ENCODE measurements around the gene TBXA2R. TPM values are rescaled to one million over a fixed set of nuclear protein-coding genes. Genes with fewer than 3 reads are reported as not detected.

TBXA2R gene
- total and polyA plus RNA-seq, 2 of the 4 experiments (the other 2 are of a cell fraction): 0.36 to 2.3 TPM

DNA sequence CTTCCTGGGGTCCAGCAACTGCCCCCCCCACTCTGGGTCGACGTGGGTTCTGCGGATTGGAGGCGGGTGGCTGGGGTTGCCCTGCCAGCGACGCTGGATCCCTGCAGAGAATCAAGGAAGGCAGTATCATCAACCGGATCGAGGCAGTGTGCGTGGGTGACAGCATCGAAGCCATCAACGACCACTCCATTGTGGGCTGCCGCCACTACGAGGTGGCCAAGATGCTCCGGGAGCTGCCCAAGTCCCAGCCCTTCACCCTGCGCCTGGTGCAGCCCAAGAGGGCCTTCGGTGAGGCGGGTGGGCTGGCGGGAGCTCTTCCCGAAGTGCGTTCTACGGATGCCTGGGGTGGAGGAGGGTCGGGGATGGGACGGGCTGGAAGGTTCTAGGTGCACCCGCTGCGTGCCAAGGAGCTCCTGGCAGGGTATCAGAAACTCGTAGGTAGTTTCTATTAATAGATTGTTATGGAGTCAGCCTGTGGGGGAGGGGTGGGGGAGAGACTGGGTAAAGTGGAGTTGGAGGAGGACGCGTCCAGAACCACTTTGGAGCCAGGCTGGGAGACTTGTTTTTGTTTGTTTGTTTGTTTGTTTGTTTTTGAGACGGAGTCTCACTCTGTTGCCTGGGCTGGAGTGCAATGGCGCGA, 19.8 kb downstream of the TBXA2R start:
- peaks cover 11% of the 10 kb centered on the region for H3K27me3 ChIP-seq (ENCODE audit: control insufficient read depth, insufficient read depth, low read length)
- no peak overlapping the region for H3K23ac ChIP-seq (ENCODE audit: low read depth, low read length)
- no peak overlapping the region for H2AK9ac ChIP-seq (replicated peaks; ENCODE audit: low read depth, low read length, poor library complexity)
- peak overlapping the region; percentile 21 for H2AFZ ChIP-seq (replicated peaks; ENCODE audit: low read length, poor library complexity)
- TF ChIP-seq RFX5 (IDR thresholded peaks at IDR 0.05; ENCODE audit: low read depth, low read length) (no peak), FOS (IDR thresholded peaks at IDR 0.05; ENCODE audit: low read depth, low read length) (no peak), SMC3 (IDR thresholded peaks at IDR 0.05; ENCODE audit: low read depth, low read length) (no peak), MXI1 (IDR thresholded peaks at IDR 0.05; ENCODE audit: borderline replicate concordance, low read depth, low read length) (no peak), RAD21 (IDR thresholded peaks at IDR 0.05; ENCODE audit: low read length) (no peak), POLR2A (IDR thresholded peaks at IDR 0.05; ENCODE audit: low read depth, low read length) (no peak), NFE2L2 (IDR thresholded peaks at IDR 0.05; ENCODE audit: low read depth, low read length) (no peak), RCOR1 (IDR thresholded peaks at IDR 0.05; ENCODE audit: insufficient replicate concordance, low read length) (no peak), CEBPB (IDR thresholded peaks at IDR 0.05; ENCODE audit: low read depth, low read length) (no peak), BHLHE40 (IDR thresholded peaks at IDR 0.05; ENCODE audit: low read depth, low read length) (no peak), CHD1 (IDR thresholded peaks at IDR 0.05; ENCODE audit: low read depth, low read length) (no peak), MAZ (IDR thresholded peaks at IDR 0.05; ENCODE audit: borderline replicate concordance, low read depth, low read length) (no peak), MAFK (IDR thresholded peaks at IDR 0.05; ENCODE audit: low read depth, low read length) (no peak)
- TF ChIP-seq, protein P1, sequence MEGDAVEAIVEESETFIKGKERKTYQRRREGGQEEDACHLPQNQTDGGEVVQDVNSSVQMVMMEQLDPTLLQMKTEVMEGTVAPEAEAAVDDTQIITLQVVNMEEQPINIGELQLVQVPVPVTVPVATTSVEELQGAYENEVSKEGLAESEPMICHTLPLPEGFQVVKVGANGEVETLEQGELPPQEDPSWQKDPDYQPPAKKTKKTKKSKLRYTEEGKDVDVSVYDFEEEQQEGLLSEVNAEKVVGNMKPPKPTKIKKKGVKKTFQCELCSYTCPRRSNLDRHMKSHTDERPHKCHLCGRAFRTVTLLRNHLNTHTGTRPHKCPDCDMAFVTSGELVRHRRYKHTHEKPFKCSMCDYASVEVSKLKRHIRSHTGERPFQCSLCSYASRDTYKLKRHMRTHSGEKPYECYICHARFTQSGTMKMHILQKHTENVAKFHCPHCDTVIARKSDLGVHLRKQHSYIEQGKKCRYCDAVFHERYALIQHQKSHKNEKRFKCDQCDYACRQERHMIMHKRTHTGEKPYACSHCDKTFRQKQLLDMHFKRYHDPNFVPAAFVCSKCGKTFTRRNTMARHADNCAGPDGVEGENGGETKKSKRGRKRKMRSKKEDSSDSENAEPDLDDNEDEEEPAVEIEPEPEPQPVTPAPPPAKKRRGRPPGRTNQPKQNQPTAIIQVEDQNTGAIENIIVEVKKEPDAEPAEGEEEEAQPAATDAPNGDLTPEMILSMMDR (conservative IDR thresholded peaks at IDR 0.05; ENCODE audit: low read depth, low read length): no peak
- TF ChIP-seq, protein P2, sequence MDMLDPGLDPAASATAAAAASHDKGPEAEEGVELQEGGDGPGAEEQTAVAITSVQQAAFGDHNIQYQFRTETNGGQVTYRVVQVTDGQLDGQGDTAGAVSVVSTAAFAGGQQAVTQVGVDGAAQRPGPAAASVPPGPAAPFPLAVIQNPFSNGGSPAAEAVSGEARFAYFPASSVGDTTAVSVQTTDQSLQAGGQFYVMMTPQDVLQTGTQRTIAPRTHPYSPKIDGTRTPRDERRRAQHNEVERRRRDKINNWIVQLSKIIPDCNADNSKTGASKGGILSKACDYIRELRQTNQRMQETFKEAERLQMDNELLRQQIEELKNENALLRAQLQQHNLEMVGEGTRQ (IDR thresholded peaks at IDR 0.05; ENCODE audit: low read depth, low read length): no peak
- TF ChIP-seq, protein P3, sequence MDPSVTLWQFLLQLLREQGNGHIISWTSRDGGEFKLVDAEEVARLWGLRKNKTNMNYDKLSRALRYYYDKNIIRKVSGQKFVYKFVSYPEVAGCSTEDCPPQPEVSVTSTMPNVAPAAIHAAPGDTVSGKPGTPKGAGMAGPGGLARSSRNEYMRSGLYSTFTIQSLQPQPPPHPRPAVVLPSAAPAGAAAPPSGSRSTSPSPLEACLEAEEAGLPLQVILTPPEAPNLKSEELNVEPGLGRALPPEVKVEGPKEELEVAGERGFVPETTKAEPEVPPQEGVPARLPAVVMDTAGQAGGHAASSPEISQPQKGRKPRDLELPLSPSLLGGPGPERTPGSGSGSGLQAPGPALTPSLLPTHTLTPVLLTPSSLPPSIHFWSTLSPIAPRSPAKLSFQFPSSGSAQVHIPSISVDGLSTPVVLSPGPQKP (IDR thresholded peaks at IDR 0.05; ENCODE audit: borderline replicate concordance, low read depth, low read length): no peak
- no peak overlapping the region for H2AK5ac ChIP-seq (ENCODE audit: low read depth, low read length)
- no peaks in the 10 kb centered on the region; the same call in 1 of the 2 replicates for H3K9me3 ChIP-seq (ENCODE audit: control insufficient read depth, insufficient read depth, low read length)
- H3K79me1 ChIP-seq (ENCODE audit: low read depth in 1 of 2, low read length in 2 of 2): no peaks in the 10 kb centered on the region
- H2BK15ac ChIP-seq (ENCODE audit: low read depth, low read length): no peak overlapping the region
- H2BK20ac ChIP-seq (ENCODE audit: low read depth, low read length): no peak overlapping the region
- no peak overlapping the region for H2BK120ac ChIP-seq (ENCODE audit: low read depth, low read length)
- H4K20me1 ChIP-seq (ENCODE audit: insufficient read depth, low read length): no peaks in the 10 kb centered on the region
- no peak overlapping the region for H2BK5ac ChIP-seq (ENCODE audit: low read depth, low read length, poor library complexity, severe bottlenecking)
- H3K4me3 ChIP-seq (ENCODE audit: insufficient read depth, low read depth, low read length): no peak overlapping the region
- in situ Hi-C loops (cut with MboI; ENCODE audit: low sequenced_read_pairs): no loop called here
- 78% methylated on average over 19 of the region's 31 CpGs; no CpG with 5 or more reads in 1 of the 2 experiments for WGBS, 2 experiments (ENCODE audit: extremely low coverage in 2 of 2, insufficient read length in 1 of 2)
- H3K27ac ChIP-seq (ENCODE audit: insufficient read depth, low read length): no peak overlapping the region
- H3K18ac ChIP-seq (ENCODE audit: low read depth, low read length): no peak overlapping the region
- H3K14ac ChIP-seq (replicated peaks; ENCODE audit: low read depth, low read length): no peak overlapping the region
- CTCF ChIA-PET: no interaction called here
- no peak overlapping the region for H3K4ac ChIP-seq (ENCODE audit: low read depth, low read length)
- H3K4me1 ChIP-seq (ENCODE audit: control insufficient read depth, insufficient read depth, low read length): no peaks in the 10 kb centered on the region
- H3K9ac ChIP-seq (ENCODE audit: low read depth, low read length): no peak overlapping the region
- H3K56ac ChIP-seq (ENCODE audit: extremely low read depth, insufficient read depth, low read length): no peak overlapping the region
- ATAC-seq (ENCODE audit: low read depth) (no peak), DNase-seq (no peak)
- H4K91ac ChIP-seq (ENCODE audit: insufficient read depth, low read depth, low read length): no peak overlapping the region
- no TSS peak for BruUV-seq (replicated peaks)
- H3K9me1 ChIP-seq (ENCODE audit: insufficient read depth, low read length): no peaks in the 10 kb centered on the region
- no peaks in the 10 kb centered on the region for H3K36me3 ChIP-seq (ENCODE audit: control insufficient read depth, insufficient read depth, low read length)
- POLR2A ChIA-PET (ENCODE audit: unreplicated experiment): no interaction called here
- intact Hi-C loops (cut with micrococcal nuclease): no loop called here
- dilution Hi-C loops (cut with HindIII; ENCODE audit: low sequenced_read_pairs, unreplicated experiment): no loop called here
- no peak overlapping the region for H4K8ac ChIP-seq (ENCODE audit: low read depth in 2 of 2, low read length in 2 of 2)
- H4K5ac ChIP-seq (ENCODE audit: low read depth, low read length): no peak overlapping the region
- no peak overlapping the region for H3K4me2 ChIP-seq (ENCODE audit: low read depth, low read length)
